Loucy (cell line): ENCODE measurements around the gene OXER1.

Experiments used
- H2AFZ ChIP-seq: fragments of 200-600 bp; sonication (generic); 2 replicates; pipeline ENCODE4 v1.6.0; 2016; ENCODE audit warnings: antibody characterized with exemption, mild to moderate bottlenecking, low read length, moderate library complexity
- H3F3A ChIP-seq: fragments of 200-600 bp; 2 replicates; pipeline ENCODE4 v1.6.0; 2016; ENCODE audit warnings: antibody characterized with exemption, low read depth, mild to moderate bottlenecking
- H3K27me3 ChIP-seq: fragments of 200-600 bp; sonication (generic); 2 replicates; pipeline ENCODE4 v1.6.1; 2014; ENCODE audit warnings: low read length, mild to moderate bottlenecking; ENCODE audit not compliant: insufficient read depth, poor library complexity, severe bottlenecking
- H3K36me3 ChIP-seq: fragments of 200-600 bp; sonication (generic); 2 replicates; pipeline ENCODE4 v1.6.1; 2016; ENCODE audit warnings: low read length; ENCODE audit not compliant: insufficient read depth
- H3K4me1 ChIP-seq: fragments of 200-600 bp; sonication (generic); 2 replicates; pipeline ENCODE4 v1.5.1; 2014; ENCODE audit warnings: low read length, mild to moderate bottlenecking; ENCODE audit not compliant: insufficient read depth, poor library complexity, severe bottlenecking
- H3K4me2 ChIP-seq: fragments of 200-600 bp; sonication (generic); 2 replicates; pipeline ENCODE4 v1.6.0; 2014; ENCODE audit warnings: antibody characterized with exemption, low read length, low read depth, mild to moderate bottlenecking; ENCODE audit not compliant: poor library complexity, severe bottlenecking
- H3K4me3 ChIP-seq: fragments of 200-600 bp; sonication (generic); 2 replicates; pipeline ENCODE4 v1.5.1; 2014; ENCODE audit warnings: low read length, mild to moderate bottlenecking, mixed read lengths; ENCODE audit not compliant: poor library complexity, severe bottlenecking
- H3K79me2 ChIP-seq: fragments of 200-600 bp; sonication (generic); 2 replicates; pipeline ENCODE4 v1.6.1; 2014; ENCODE audit warnings: low read length; ENCODE audit not compliant: insufficient read depth
- H3K9ac ChIP-seq: fragments of 200-600 bp; sonication (generic); 2 replicates; pipeline ENCODE4 v1.6.0; 2014; ENCODE audit warnings: mild to moderate bottlenecking, low read depth, low read length, moderate library complexity; ENCODE audit not compliant: poor library complexity, severe bottlenecking
- H3K9me2 ChIP-seq: fragments of 200-600 bp; sonication (generic); replicated peaks from 2 replicates; pipeline ENCODE4 v1.6.1; 2016; ENCODE audit warnings: low read depth, low read length, mixed read lengths
- H3K9me3 ChIP-seq: fragments of 200-600 bp; sonication (generic); 2 replicates; pipeline ENCODE4 v1.6.1; 2014; ENCODE audit warnings: mild to moderate bottlenecking, antibody characterized with exemption, low read length, low read depth; ENCODE audit not compliant: insufficient read depth
- H4K20me1 ChIP-seq: fragments of 200-600 bp; sonication (generic); 2 replicates; pipeline ENCODE4 v1.6.0; 2014; ENCODE audit warnings: antibody characterized with exemption, low read length, mild to moderate bottlenecking; ENCODE audit not compliant: insufficient read depth, poor library complexity, severe bottlenecking
- EZH2phosphoT487 ChIP-seq: fragments of 200-600 bp; IDR thresholded peaks from 2 replicates; pipeline ENCODE4 v1.6.1; 2018; ENCODE audit warnings: antibody characterized with exemption, mild to moderate bottlenecking, moderate library complexity, borderline replicate concordance
- TF ChIP-seq, protein P1 (sequence below): fragments of 200-600 bp; sonication (generic); conservative IDR thresholded peaks from 2 replicates; pipeline ENCODE4 v1.5.1; 2014; ENCODE audit warnings: mild to moderate bottlenecking, antibody characterized with exemption, low read length

The OXER1 gene

DNA sequence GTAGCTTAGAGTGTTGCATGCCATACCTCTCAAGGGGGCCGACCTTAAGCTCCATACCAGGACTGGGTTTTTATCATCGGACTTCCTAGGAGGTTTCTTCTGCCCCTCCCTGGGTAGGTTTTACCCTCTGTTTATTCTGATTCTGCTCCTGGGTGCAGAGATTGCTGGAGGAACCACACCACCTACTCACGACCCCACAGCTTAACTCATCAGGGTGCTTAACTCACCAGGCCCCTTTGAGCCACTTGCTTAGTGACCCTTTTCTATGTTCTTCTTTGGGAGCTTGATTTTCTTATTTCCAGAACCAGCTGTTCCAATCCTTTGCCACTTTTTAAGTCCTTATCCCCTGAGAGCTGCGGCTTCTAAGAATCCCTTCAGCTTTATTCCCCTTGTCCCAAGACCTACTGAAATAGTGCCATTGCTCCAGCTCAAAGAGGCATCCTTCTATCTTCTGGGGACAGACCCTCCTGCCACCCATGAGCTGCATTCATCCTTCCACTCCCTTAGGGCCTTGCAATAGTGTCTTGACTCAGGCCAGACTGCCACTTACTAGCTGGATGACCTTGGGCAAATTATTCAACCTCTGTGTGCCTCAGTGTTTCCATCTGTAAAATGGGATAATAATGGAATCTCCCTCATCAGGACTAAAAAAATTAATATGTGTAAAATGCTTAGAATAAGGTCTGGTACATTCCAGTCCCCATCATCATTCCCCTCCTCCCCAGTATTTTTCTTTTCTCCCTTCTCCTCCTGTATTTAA lies 5.8 kb downstream of the OXER1 start:
- H3K36me3 ChIP-seq = no peaks in the 10 kb centered on the region; the same call in 1 of the 2 replicates
- no peaks in the 10 kb centered on the region for H3F3A ChIP-seq
- no peak overlapping the region for H3K4me3 ChIP-seq
- H3K79me2 ChIP-seq = no peaks in the 10 kb centered on the region
- H3K27me3 ChIP-seq = no peaks in the 10 kb centered on the region
- H3K9ac ChIP-seq = no peak overlapping the region
- no peaks in the 10 kb centered on the region for H3K9me2 ChIP-seq
- H3K9me3 ChIP-seq = no peaks in the 10 kb centered on the region
- no peak overlapping the region for H3K4me2 ChIP-seq
- TF ChIP-seq EZH2phosphoT487 = no peak
- TF ChIP-seq, protein P1, sequence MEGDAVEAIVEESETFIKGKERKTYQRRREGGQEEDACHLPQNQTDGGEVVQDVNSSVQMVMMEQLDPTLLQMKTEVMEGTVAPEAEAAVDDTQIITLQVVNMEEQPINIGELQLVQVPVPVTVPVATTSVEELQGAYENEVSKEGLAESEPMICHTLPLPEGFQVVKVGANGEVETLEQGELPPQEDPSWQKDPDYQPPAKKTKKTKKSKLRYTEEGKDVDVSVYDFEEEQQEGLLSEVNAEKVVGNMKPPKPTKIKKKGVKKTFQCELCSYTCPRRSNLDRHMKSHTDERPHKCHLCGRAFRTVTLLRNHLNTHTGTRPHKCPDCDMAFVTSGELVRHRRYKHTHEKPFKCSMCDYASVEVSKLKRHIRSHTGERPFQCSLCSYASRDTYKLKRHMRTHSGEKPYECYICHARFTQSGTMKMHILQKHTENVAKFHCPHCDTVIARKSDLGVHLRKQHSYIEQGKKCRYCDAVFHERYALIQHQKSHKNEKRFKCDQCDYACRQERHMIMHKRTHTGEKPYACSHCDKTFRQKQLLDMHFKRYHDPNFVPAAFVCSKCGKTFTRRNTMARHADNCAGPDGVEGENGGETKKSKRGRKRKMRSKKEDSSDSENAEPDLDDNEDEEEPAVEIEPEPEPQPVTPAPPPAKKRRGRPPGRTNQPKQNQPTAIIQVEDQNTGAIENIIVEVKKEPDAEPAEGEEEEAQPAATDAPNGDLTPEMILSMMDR = no peak
- no peak overlapping the region for H2AFZ ChIP-seq
- H3K4me1 ChIP-seq = peaks cover 4% of the 10 kb centered on the region
- H4K20me1 ChIP-seq = no peaks in the 10 kb centered on the region

DNA sequence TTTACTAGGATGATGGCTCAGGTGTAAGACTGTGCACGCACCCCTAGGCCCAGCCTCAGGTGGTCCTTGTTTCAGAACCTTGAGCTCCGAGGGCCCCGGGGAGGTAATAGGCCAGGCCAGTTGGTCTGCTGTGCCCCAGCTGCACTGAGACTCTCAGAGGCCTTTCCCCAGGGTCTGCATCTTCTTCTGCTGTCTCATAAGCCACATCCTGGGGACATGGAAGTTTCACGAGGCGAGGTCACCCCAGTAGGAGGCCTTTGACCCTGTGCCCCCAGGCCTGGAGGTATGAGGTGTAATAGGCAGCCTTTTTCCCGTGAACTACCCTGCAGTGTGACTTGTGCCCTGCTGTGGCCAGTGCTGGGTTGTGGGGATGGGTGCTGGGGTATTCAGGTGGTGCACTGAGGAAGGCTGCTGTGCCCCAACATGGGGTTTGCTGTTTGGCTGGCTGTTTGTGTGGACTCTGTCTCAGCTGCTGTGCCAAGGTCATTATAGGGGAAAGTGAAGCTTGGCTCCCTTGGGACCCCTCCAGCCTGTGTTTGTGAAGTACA lies 6.9 kb downstream of the OXER1 start:
- TF ChIP-seq, protein P1 = no peak
- no peak for TF ChIP-seq EZH2phosphoT487
- no peak overlapping the region for H3K4me2 ChIP-seq

DNA sequence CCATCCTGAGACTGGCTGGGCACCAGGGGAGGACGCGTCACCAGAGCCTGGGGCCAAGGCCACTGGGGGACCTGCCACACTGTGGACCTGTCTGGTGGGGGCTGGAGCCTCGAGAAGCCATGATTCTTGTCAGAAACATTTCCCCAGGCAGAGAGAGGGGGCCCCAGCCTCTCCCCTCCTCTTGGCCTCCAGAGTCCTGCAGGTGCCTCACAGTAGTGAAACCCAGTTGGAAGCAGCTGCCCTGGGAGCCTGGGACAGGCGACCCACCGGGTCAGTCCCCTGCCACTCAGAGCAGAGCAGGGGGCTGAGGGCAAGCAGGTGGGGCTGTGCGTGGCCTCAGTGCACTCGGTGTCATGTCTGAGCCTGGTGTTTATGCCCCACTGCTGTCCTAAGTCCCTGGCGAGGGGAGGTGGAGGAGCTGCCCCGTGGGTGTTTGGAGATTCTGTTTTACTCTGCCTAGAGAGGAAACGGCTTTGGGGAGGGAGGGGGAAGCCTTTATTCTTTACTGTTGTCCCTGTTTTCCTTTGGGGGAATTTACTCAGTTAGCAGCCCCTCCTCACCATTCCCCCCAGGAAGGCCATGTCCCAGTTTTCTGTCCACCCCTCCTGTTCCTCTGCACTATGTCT lies 7.7 kb downstream of the OXER1 start:
- Histone ChIP-seq H3K79me2 (no peaks in the 10 kb centered on the region), H3K36me3 (no peaks in the 10 kb centered on the region; the same call in 1 of the 2 replicates), H2AFZ (no peak overlapping the region), H3K27me3 (no peaks in the 10 kb centered on the region), H3K9me3 (no peaks in the 10 kb centered on the region), H3K4me2 (no peak overlapping the region), H4K20me1 (no peaks in the 10 kb centered on the region), H3F3A (no peaks in the 10 kb centered on the region), H3K4me3 (no peak overlapping the region), H3K4me1 (peaks cover 4% of the 10 kb centered on the region), H3K9me2 (no peaks in the 10 kb centered on the region), H3K9ac (no peak overlapping the region)
- TF ChIP-seq, protein P1 = no peak
- TF ChIP-seq EZH2phosphoT487 = no peak

More for the DNA sequence above, 6.9 kb downstream of the OXER1 start:
- no peaks in the 10 kb centered on the region for H3K9me2 ChIP-seq
- no peak overlapping the region for H2AFZ ChIP-seq
- no peaks in the 10 kb centered on the region for H3K9me3 ChIP-seq
- H3K9ac ChIP-seq = no peak overlapping the region
- H3K79me2 ChIP-seq = no peaks in the 10 kb centered on the region
- H3K27me3 ChIP-seq = no peaks in the 10 kb centered on the region
- no peaks in the 10 kb centered on the region for H4K20me1 ChIP-seq
- H3K4me3 ChIP-seq = no peak overlapping the region
- no peaks in the 10 kb centered on the region for H3F3A ChIP-seq
- H3K36me3 ChIP-seq = no peaks in the 10 kb centered on the region; the same call in 1 of the 2 replicates
- peaks cover 4% of the 10 kb centered on the region for H3K4me1 ChIP-seq
